H4 (cell line): ENCODE measurements around the gene GTPBP1. TPM values are rescaled to one million over a fixed set of nuclear protein-coding genes. Genes with fewer than 3 reads are reported as not detected.

Experiments
- total RNA-seq: library from RNA; depleted of rRNA; stranded (reverse); fragments of >200 nt; shearing (Covaris generic); gene quantifications from 2 replicates; pipeline ENCODE4 v1.2.3, GENCODE V29; 2014; rRNA removed

The GTPBP1 gene
- total RNA-seq, 1 experiment from 2014 or later: 12.1 TPM

Other genes with a start within 250 kb of the GTPBP1 start
- 52.2 and 72.8 TPM in 2 replicates for gene KDELR3, start 237.8 kb upstream of the GTPBP1 start, total RNA-seq
- 128 and 155 TPM in 2 replicates for gene DDX17, start 199.6 kb upstream of the GTPBP1 start, total RNA-seq
- 0.14 and 3.7 TPM in 2 replicates for gene DMC1, start 135.8 kb upstream of the GTPBP1 start, total RNA-seq
- gene FAM227A, start 49.6 kb upstream of the GTPBP1 start, total RNA-seq: 0.23 and 0.33 TPM in 2 replicates
- 20.4 and 25.0 TPM in 2 replicates for gene CBY1, start 49.3 kb upstream of the GTPBP1 start, total RNA-seq
- 90.7 and 97.3 TPM in 2 replicates for gene TOMM22, start 24.0 kb upstream of the GTPBP1 start, total RNA-seq
- 40.7 and 52.1 TPM in 2 replicates for gene JOSD1, start 5.0 kb upstream of the GTPBP1 start, total RNA-seq
- 42.0 and 57.2 TPM in 2 replicates for gene SUN2, start 50.1 kb downstream of the GTPBP1 start, total RNA-seq
- gene DNAL4, start 88.2 kb downstream of the GTPBP1 start, total RNA-seq: 6.4 and 6.6 TPM in 2 replicates
- 3.1 and 4.1 TPM in 2 replicates for gene NPTXR, start 138.1 kb downstream of the GTPBP1 start, total RNA-seq
- 19.6 and 21.5 TPM in 2 replicates for gene CBX6, start 166.3 kb downstream of the GTPBP1 start, total RNA-seq